ENCODE results near the gene ANXA7.

DNA sequence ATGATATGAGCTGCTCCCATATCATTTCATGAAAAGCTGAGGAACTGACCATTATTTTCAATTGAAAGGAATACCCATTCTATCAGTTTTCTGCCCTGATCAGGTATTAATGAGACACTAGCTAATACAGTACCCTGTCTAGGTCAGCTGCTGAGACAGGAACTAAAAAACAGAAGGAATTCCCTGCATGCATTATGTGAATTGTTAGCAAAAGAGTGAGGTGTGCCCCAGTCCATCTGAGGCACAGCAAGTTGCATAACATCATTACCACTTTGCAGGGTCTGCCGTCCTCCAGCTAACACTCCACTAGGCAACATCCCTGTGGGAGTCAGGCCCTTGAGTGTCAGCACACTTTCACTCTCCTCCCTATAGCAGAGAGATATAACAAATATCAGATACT is 30.6 kb upstream of the ANXA7 start:
- TF ChIP-seq POLR2AphosphoS5 (IDR thresholded peaks at IDR 0.05) (no peak), EZH2 (IDR thresholded peaks at IDR 0.05; ENCODE audit: borderline replicate concordance, insufficient read depth, low read length, poor library complexity, severe bottlenecking) (no peak), EP300 (conservative IDR thresholded peaks at IDR 0.05; ENCODE audit: poor library complexity, severe bottlenecking) (no peak), SMC3 (conservative IDR thresholded peaks at IDR 0.05; ENCODE audit: poor library complexity) (no peak), TAF1 (IDR thresholded peaks at IDR 0.05; ENCODE audit: low read depth) (no peak)
- TF ChIP-seq, protein P1, sequence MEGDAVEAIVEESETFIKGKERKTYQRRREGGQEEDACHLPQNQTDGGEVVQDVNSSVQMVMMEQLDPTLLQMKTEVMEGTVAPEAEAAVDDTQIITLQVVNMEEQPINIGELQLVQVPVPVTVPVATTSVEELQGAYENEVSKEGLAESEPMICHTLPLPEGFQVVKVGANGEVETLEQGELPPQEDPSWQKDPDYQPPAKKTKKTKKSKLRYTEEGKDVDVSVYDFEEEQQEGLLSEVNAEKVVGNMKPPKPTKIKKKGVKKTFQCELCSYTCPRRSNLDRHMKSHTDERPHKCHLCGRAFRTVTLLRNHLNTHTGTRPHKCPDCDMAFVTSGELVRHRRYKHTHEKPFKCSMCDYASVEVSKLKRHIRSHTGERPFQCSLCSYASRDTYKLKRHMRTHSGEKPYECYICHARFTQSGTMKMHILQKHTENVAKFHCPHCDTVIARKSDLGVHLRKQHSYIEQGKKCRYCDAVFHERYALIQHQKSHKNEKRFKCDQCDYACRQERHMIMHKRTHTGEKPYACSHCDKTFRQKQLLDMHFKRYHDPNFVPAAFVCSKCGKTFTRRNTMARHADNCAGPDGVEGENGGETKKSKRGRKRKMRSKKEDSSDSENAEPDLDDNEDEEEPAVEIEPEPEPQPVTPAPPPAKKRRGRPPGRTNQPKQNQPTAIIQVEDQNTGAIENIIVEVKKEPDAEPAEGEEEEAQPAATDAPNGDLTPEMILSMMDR (IDR thresholded peaks at IDR 0.05; ENCODE audit: poor library complexity, severe bottlenecking) = no peak
- TF ChIP-seq, protein P2, sequence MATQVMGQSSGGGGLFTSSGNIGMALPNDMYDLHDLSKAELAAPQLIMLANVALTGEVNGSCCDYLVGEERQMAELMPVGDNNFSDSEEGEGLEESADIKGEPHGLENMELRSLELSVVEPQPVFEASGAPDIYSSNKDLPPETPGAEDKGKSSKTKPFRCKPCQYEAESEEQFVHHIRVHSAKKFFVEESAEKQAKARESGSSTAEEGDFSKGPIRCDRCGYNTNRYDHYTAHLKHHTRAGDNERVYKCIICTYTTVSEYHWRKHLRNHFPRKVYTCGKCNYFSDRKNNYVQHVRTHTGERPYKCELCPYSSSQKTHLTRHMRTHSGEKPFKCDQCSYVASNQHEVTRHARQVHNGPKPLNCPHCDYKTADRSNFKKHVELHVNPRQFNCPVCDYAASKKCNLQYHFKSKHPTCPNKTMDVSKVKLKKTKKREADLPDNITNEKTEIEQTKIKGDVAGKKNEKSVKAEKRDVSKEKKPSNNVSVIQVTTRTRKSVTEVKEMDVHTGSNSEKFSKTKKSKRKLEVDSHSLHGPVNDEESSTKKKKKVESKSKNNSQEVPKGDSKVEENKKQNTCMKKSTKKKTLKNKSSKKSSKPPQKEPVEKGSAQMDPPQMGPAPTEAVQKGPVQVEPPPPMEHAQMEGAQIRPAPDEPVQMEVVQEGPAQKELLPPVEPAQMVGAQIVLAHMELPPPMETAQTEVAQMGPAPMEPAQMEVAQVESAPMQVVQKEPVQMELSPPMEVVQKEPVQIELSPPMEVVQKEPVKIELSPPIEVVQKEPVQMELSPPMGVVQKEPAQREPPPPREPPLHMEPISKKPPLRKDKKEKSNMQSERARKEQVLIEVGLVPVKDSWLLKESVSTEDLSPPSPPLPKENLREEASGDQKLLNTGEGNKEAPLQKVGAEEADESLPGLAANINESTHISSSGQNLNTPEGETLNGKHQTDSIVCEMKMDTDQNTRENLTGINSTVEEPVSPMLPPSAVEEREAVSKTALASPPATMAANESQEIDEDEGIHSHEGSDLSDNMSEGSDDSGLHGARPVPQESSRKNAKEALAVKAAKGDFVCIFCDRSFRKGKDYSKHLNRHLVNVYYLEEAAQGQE (IDR thresholded peaks at IDR 0.05; ENCODE audit: borderline replicate concordance) = no peak
